GM19240 (cell line): Measurements from ENCODE around the gene TRIM71.
"Not testable (repeated sequence)": the region's sequence is repeated elsewhere in the genome, so short reads cannot be mapped to it uniquely, and the experiment has no call there.

Source experiments
- DNase-seq: peaks from one replicate; pipeline ENCODE4 v3.0.0; 2011; ENCODE audit warnings: low spot score; ENCODE audit not compliant: insufficient read length

The TRIM71 gene

DNA sequence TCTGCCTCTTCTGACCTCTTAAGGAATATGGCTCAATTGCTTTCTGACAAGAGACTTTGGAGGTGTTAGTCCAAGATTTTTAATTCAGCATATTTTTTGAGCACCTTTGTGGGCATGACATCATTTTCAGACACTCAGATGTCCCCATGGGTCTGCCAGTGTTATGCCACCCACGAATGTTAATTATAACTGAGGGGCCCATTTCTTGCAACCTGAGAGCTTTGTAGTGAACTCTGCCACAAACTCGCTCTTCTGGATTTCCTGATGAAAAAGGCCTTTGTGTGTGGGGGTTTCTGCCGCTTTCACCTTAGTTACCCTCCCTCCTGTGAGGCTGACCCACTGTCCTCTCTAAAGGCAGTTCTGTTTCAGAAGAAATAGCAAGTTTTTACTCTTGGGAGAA is 69.1 kb downstream of the TRIM71 start:
- DNase-seq, result no peak

DNA sequence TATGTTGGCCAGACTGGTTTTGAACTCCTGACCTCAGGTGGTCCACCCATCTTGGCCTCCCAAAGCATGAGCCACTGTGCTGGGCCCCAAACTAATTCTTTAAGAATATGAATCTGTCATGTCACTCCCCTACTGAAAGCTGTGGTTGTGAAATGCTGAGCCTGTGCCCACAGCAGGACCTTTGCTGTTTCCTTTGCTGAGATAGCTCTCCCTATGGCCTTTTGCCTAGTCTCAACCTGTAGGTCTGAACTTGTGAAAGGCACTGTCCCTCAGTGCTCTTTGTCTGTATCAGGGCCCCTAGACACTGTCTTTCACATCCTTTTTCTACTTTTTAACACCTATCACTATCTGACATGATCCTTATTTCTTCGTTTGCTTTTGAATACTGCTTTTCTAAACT is 70.9 kb downstream of the TRIM71 start:
- DNase-seq, result peak; percentile 48

GRCh38 chr3:32890420-32891276 is 72.9 kb downstream of the TRIM71 start:
- no peak for DNase-seq

DNA sequence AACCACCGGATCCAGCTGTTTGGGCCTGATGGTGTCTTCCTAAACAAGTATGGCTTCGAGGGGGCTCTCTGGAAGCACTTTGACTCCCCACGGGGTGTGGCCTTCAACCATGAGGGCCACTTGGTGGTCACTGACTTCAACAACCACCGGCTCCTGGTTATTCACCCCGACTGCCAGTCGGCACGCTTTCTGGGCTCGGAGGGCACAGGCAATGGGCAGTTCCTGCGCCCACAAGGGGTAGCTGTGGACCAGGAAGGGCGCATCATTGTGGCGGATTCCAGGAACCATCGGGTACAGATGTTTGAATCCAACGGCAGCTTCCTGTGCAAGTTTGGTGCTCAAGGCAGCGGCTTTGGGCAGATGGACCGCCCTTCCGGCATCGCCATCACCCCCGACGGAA is 73.6 kb downstream of the TRIM71 start:
- DNase-seq, result no peak

GRCh38 chr3:32892625-32893598 is 75.1 kb downstream of the TRIM71 start:
- no peak for DNase-seq

DNA sequence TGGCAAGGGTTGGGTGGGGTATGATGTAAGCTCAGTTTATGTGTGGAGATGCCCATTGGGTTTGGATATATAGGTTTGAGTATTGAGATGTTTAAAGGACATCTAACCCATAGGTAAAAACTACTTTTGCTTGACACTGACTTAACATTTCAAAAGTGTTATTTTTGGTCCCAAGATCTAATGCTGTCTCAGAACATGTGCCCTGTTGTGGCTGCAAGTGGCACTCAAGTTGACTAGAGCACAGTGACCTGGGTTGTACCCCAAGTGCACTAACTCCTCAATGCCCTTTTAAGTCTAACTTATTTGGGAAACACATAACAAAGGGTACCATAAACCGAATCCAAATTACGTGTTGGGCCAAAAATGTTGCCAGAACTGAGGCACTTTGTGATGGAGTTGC is 77.2 kb downstream of the TRIM71 start:
- no peak for DNase-seq

GRCh38 chr3:32895701-32896100 is 77.9 kb downstream of the TRIM71 start:
- no peak for DNase-seq

GRCh38 chr3:32896143-32896542 is 78.3 kb downstream of the TRIM71 start:
- DNase-seq, result no peak

DNA sequence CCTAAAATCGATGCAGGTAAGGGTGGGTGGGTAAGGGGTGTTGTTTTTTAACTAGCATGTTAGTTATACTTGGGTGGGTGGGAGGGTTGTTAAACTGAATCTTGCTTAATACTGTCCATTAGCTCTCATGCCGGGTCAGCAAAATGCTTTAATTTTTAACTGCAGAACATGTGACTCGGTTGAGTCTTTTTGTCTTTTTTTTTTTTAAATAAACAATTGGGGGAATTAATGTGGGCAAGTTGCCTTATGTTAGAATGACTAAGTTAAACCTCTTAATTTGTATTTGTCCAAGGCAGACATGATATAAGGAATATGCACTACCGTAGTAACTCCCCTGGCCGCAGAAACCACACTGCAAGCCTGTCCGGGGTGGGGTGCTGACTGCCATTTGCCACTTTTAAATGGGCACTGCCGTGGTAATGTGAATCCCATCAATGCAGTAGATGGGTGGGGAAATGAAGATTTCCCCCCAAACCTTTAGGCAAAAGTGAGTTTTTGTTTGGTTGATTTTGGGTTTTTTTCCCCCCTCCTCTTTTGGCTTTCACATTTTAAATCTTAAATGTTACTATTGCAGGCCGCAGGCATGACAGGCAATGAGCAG is 79.3 kb downstream of the TRIM71 start:
- no peak for DNase-seq

GRCh38 chr3:32897981-32898623 is 80.3 kb downstream of the TRIM71 start:
- no peak for DNase-seq

DNA sequence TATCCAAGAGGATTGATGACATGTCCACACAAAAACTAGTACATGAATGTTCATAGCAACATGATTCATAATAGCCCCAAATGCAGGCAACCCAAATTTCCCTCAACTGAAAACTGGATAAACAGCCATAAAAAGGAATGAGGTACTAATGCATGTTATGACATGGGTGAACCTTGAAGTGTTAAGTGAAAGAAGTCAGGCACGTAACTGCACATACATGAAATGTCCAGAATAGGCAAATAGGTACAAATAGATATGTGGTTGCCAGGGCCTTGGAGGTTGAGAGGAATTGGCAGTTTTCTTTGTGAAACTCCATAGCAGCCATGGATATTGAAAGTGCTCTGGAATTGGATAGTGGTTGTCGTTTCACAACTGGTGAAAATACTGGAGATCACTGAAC is 81.5 kb downstream of the TRIM71 start:
- DNase-seq, result no peak

- DNase-seq, result no peak
Observed at GRCh38 chr3:32901005-32901932, 83.5 kb downstream of the TRIM71 start.

DNA sequence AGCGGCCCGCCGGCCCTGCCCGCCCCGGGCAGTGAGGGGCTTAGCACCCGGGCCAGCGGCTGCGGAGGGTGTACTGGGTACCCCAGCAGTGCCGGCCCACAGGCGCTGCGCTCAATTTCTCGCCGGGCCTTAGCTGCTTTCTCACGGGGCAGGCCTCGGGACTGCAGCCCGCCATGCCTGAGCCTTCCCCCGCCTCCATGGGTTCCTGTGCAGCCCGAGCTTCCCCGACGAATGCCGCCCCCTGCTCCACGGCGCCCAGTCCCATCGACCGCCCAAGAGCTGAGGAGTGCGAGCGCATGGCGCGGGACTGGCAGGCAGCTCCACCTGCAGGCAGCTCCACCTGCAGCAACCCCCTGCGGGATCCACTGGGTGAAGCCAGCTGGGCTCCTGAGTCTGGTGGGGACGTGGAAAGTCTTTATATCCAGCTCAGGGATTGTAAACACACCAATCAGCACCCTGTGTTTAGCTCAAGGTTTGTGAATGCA is 85.1 kb downstream of the TRIM71 start:
- DNase-seq, result not testable (repeated sequence)

GRCh38 chr3:32903953-32904352 is 86.2 kb downstream of the TRIM71 start:
- DNase-seq, result no peak

DNA sequence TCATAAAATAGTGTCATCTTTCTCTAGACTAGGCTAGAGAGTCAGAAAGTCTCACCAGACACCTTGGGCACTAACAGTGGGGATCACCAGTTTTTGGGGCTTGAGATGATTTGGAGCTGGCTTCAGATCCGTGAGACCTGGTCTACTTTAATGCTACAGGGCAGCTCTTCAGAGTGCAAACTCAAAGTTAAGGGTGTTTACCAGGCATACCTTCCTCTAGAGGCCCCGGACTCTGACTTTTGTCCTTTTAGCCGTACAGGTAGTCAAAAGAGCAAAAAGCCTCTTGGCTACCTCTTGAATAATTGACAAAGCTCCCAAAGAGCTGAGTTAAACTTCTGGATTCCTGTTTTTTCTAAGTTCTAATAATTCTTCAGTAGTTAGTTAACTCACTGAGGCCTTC is 92.2 kb downstream of the TRIM71 start:
- no peak for DNase-seq

- DNase-seq, result no peak
Observed at GRCh38 chr3:32910954-32911353, 93.2 kb downstream of the TRIM71 start.

- no peak for DNase-seq
Observed at GRCh38 chr3:32912046-32912445, 94.2 kb downstream of the TRIM71 start.

GRCh38 chr3:32913790-32914446 is 96.1 kb downstream of the TRIM71 start:
- DNase-seq, result no peak

DNA sequence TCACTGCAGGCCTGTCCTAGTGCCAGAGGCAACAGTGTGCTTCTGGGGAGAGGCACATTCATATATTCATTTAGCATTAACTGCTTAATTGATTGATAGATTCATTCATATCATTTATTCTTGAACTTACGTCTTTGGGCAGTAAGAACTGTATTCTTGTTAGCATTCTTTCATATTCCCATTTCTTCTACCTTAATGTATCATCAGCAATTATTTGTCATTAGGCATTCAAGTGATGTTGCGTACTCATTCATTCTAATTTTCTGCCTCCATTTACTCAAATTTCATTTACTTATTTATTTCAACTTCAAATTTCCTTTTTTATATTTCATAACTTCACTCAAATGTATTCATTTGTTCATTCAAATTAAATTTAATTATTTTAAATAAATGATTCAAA is 102.1 kb downstream of the TRIM71 start:
- DNase-seq, result no peak

DNA sequence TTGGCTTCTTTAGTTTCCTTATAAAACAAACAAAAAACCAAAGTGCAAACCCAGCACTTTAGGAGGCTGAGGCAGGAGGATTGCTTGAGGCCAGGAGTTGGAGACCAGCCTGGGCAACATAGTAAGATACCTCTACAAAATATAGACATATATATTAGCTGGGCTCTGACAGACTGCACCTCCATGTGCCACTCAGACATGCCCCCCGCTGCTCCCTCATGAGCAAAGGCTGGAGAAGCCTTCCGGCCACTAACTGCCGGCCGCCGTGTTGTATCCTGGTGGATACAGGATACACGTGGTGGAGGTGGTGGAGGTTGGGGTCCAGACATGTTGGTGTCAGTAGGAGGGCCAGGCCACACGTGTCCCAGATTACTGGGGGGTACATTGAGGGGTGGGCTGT is 104.3 kb downstream of the TRIM71 start:
- no peak for DNase-seq
